Spleen (tissue), 11 donors: ENCODE measurements around the gene SCRN1. TPM values are rescaled to one million over a fixed set of nuclear protein-coding genes. Genes with fewer than 3 reads are reported as not detected.
"Not testable (repeated sequence)": the region's sequence is repeated elsewhere in the genome, so short reads cannot be mapped to it uniquely, and the experiment has no call there.

ENCODE experiments used
- DNase-seq: peaks from one replicate; pipeline ENCODE4 v3.0.0-alpha.2; 2020
- H3K27ac ChIP-seq, 8 donors: fragments of 200-600 bp; sonication (generic) in 7 of 8; 1 replicate in 4 of 8; 2 replicates in 4 of 8; pipeline versions ENCODE4 v1.5.0 to v1.8.0; 2016 to 2021; ENCODE audit warnings: inconsistent platforms in 4 of 8, mild to moderate bottlenecking in 4 of 8, moderate library complexity in 1 of 8
- H3K27me3 ChIP-seq, 7 donors: fragments of 200-600 bp; sonication (generic) in 6 of 7; replicated peaks in 1 of 7; 1 replicate in 4 of 7; 2 replicates in 3 of 7; pipeline versions ENCODE4 v1.5.0 to v1.8.0; 2016 to 2021; ENCODE audit warnings: inconsistent platforms in 3 of 7, mild to moderate bottlenecking in 1 of 7
- H3K36me3 ChIP-seq, 6 donors: fragments of 200-600 bp; sonication (generic) in 5 of 6; 1 replicate in 4 of 6; 2 replicates in 2 of 6; pipeline versions ENCODE4 v1.5.0 to v1.8.0; 2016 to 2021; ENCODE audit warnings: inconsistent platforms in 2 of 6
- H3K4me1 ChIP-seq, 6 donors: fragments of 200-600 bp; sonication (generic) in 5 of 6; 1 replicate in 3 of 6; 2 replicates in 3 of 6; pipeline versions ENCODE4 v1.5.0 to v1.8.0; 2016 to 2021; ENCODE audit warnings: inconsistent platforms in 3 of 6
- H3K4me3 ChIP-seq, 8 donors: fragments of 200-600 bp; sonication (generic) in 7 of 8; 1 replicate in 4 of 8; 2 replicates in 4 of 8; pipeline versions ENCODE4 v1.5.0 to v1.8.0; 2016 to 2021; ENCODE audit warnings: inconsistent platforms in 4 of 8, mild to moderate bottlenecking in 4 of 8, moderate library complexity in 2 of 8
- H3K9me3 ChIP-seq, 8 donors: fragments of 200-600 bp; sonication (generic) in 7 of 8; 1 replicate in 4 of 8; 2 replicates in 4 of 8; pipeline versions ENCODE4 v1.5.0 to v1.8.0; 2016 to 2021; ENCODE audit warnings: inconsistent platforms in 4 of 8
- POLR2A ChIP-seq, 3 donors: fragments of 450-650 bp; IDR thresholded peaks; one replicate each; pipeline ENCODE4 v1.5.1; 2017; ENCODE audit warnings: antibody characterized with exemption in 3 of 3, mild to moderate bottlenecking in 1 of 3
- POLR2AphosphoS5 ChIP-seq, 3 donors: sonication (generic); formaldehyde crosslinking; IDR thresholded peaks; one replicate each; pipeline ENCODE4 v1.5.1; 2017; ENCODE audit warnings: antibody characterized with exemption in 3 of 3
- WGBS, 5 donors: extraction: QIAGEN DNeasy Blood & Tissue Kit in 3 of 5; methylation state at CpG; one replicate each; pipeline versions ENCODE4 v1.1.5 to v1.1.7; 2013 to 2018; 5-methylcytosine and 5-hydroxymethylcytosine counted together
- intact Hi-C: fragments of 100-400 bp; cut with DNase I; formaldehyde crosslinking; loops from one replicate; pipeline ENCODE4 v1.15.0; 2023; ENCODE audit warnings: low total_unique reads
- polyA plus RNA-seq, 3 donors: library from polyadenylated mRNA; stranded (reverse); fragments of 200-250 nt; gene quantifications; one replicate each; pipeline ENCODE4 v1.2.1, GENCODE V29; 2013
- total RNA-seq, 7 donors: library from RNA; depleted of rRNA in 3 of 7; stranded (reverse); fragments of >200 nt in 3 of 7; fragmentation: NEBNext Ultra II Directional in 4 of 7; extraction: Animal tissue kit (Norgen Biotek cat#: 25700) in 4 of 7; gene quantifications; one replicate each; pipeline versions ENCODE4 v1.1.0 to v1.2.1, GENCODE V29; 2016 to 2021
- TF ChIP-seq, protein P1 (sequence below), 11 experiments: fragments of 200-600 bp in 7 of 11; fragments of 450-650 bp in 4 of 11; sonication (generic) in 4 of 11; IDR thresholded peaks in 8 of 11; conservative IDR thresholded peaks in 3 of 11; 1 replicate in 7 of 11; 2 replicates in 4 of 11; pipeline versions ENCODE4 v1.4.0 to v1.8.0; 2016 to 2021; ENCODE audit warnings: antibody characterized with exemption in 11 of 11, inconsistent platforms in 4 of 11, mild to moderate bottlenecking in 1 of 11
- donor health status: healthy with polysubstance abuse.
- donor health status: DM: no; HTN: no; CAD: no; lungs with moderate emphysema.
- donor health status: DM: no; HTN: no; CAD: no.
- donor health status: Bipolar disorder and iron deficiency.
- donor health status: healthy.
- donor health status: DM: no; HTN: no; CAD: no.
- donor health status: DM: yes; HTN: yes; CAD: no.

Gene SCRN1
- total and polyA plus RNA-seq, 10 donors, result 5.4 to 27.8 (median 16.4) TPM

DNA sequence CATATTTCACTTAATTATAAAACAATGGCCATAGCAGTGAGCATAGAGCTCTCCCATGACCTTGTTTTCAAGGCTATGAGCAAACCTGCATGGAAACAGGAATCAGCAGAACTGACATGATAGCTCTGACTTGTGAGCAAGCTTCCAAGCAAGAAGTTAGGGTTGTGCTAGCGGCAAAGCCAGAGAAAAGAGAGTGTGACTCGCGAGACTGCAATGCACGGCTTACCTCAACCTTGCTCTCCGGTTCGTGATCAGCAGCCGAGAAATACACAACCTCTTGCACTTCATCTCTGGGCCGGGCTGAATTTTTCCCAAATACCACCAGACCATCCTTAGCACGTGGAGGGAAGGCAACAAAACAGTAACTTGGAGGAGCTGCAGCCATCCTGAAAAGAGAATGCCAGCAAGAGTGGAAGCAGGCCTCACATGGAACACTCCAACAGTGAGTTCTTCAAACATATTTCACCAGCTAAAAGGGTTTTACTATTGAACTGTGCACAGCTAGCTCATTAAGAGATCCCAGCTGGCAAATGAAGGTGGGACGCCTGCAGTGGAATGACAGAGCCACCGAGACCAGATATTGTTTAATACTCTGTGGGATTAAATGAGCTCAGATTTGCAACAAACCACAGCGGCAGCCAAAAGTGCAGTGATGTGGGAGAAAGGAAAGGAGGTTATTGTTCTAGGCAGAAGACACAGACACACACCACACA, 20.8 kb downstream of the SCRN1 start:
- peaks cover 0 to 5% (median 0%) of the 10 kb centered on the region in 6 donors for H3K4me1 ChIP-seq
- DNase-seq, result no peak
- H3K27me3 ChIP-seq, result no peaks in the 10 kb centered on the region
- H3K36me3 ChIP-seq, result peaks cover 0 to 6% (median 0%) of the 10 kb centered on the region in 6 donors
- no peak overlapping the region for H3K4me3 ChIP-seq
- intact Hi-C loops, result no loop called here
- no peaks in the 10 kb centered on the region for H3K9me3 ChIP-seq
- H3K27ac ChIP-seq, result no peak overlapping the region
- TF ChIP-seq, protein P1, sequence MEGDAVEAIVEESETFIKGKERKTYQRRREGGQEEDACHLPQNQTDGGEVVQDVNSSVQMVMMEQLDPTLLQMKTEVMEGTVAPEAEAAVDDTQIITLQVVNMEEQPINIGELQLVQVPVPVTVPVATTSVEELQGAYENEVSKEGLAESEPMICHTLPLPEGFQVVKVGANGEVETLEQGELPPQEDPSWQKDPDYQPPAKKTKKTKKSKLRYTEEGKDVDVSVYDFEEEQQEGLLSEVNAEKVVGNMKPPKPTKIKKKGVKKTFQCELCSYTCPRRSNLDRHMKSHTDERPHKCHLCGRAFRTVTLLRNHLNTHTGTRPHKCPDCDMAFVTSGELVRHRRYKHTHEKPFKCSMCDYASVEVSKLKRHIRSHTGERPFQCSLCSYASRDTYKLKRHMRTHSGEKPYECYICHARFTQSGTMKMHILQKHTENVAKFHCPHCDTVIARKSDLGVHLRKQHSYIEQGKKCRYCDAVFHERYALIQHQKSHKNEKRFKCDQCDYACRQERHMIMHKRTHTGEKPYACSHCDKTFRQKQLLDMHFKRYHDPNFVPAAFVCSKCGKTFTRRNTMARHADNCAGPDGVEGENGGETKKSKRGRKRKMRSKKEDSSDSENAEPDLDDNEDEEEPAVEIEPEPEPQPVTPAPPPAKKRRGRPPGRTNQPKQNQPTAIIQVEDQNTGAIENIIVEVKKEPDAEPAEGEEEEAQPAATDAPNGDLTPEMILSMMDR (IDR thresholded peaks at IDR 0.05 in 8 of 11, conservative IDR thresholded peaks at IDR 0.05 in 3 of 11), result no peak
- no peak for TF ChIP-seq POLR2A (IDR thresholded peaks at IDR 0.05)
- no peak for TF ChIP-seq POLR2AphosphoS5 (IDR thresholded peaks at IDR 0.05)
- 71 to 81% (median 78%) methylated on average over 12 of the region's 12 CpGs for WGBS, 5 donors

DNA sequence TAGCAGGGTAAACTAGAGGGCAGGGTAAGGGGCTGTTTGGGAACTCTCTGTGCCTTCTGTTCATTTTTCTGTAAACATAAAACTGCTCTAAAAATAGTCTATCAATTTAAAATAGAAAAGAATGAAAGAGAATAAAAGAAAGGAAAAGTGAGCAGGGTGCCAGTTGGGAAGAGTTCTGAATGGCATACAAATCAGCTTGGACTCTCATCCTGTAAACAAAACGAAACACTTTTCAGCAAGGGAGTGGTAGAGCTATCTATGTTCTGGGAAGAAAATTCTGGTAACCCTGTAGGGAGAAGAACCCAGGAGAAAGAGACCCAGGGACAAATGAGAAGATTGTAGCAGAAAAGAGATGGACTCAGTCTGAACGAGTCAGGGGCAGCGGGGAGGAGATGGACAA, 24.6 kb downstream of the SCRN1 start:
- Histone ChIP-seq H3K4me1 (peaks cover 0 to 5% (median 0%) of the 10 kb centered on the region in 6 donors), H3K9me3 (no peaks in the 10 kb centered on the region), H3K36me3 (peaks cover 0 to 6% (median 0%) of the 10 kb centered on the region in 6 donors), H3K4me3 (no peak overlapping the region), H3K27ac (no peak overlapping the region), H3K27me3 (no peaks in the 10 kb centered on the region)
- intact Hi-C loops, result no loop called here
- no peak for TF ChIP-seq POLR2A (IDR thresholded peaks at IDR 0.05)
- TF ChIP-seq, protein P1 (IDR thresholded peaks at IDR 0.05 in 8 of 11, conservative IDR thresholded peaks at IDR 0.05 in 3 of 11), result no peak
- no peak for TF ChIP-seq POLR2AphosphoS5 (IDR thresholded peaks at IDR 0.05)
- 87 to 96% (median 89%) methylated on average over 3 of the region's 3 CpGs for WGBS, 5 donors
- DNase-seq, result no peak

DNA sequence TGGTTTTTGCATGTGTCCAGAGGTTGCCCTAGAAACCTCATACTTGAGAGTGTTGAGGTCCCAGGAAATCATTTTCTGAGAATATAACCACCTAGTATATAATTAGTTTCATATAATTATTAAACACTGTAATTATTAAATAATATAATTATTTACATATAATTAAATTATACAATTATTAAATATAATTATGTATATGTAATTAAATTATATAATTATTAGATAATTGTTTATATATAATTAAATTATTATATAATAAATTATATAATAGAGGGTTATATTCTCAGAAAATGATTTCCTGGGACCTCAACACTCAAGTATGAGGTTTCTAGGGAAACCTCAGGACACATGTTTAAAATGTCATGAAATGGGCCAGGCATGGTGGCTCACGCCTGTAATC, 27.6 kb downstream of the SCRN1 start:
- H3K4me3 ChIP-seq, result no peak overlapping the region
- no peaks in the 10 kb centered on the region for H3K27me3 ChIP-seq
- DNase-seq, result no peak
- no peak overlapping the region for H3K27ac ChIP-seq
- intact Hi-C loops, result no loop called here
- no peaks in the 10 kb centered on the region for H3K9me3 ChIP-seq
- peaks cover 0 to 6% (median 0%) of the 10 kb centered on the region in 6 donors for H3K4me1 ChIP-seq
- peaks cover 0 to 4% (median 0%) of the 10 kb centered on the region in 6 donors for H3K36me3 ChIP-seq
- 91 to 100% (median 95%) methylated on average over 1 of the region's 1 CpG for WGBS, 5 donors
- TF ChIP-seq, protein P1 (IDR thresholded peaks at IDR 0.05 in 8 of 11, conservative IDR thresholded peaks at IDR 0.05 in 3 of 11), result no peak
- no peak for TF ChIP-seq POLR2A (IDR thresholded peaks at IDR 0.05)
- no peak for TF ChIP-seq POLR2AphosphoS5 (IDR thresholded peaks at IDR 0.05)

DNA sequence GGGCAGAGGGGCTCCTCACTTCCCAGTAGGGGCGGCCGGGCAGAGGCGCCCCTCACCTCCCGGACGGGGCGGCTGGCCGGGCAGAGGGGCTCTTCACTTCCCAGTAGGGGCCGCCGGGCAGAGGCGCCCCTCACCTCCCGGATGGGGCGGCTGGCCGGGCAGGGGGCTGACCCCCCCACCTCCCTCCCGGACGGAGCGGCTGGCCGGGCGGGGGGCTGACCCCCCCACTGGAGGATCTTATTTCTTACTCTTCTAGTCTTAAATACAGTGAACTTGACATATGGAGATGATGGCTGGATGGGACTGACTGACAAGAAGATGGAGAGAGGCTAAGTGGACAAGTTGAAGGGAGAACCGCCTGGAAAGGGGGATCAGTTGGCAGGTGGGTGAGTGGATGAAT, 28.0 kb downstream of the SCRN1 start:
- intact Hi-C loops, H3K4me3 ChIP-seq, H3K27me3 ChIP-seq, DNase-seq, H3K9me3 ChIP-seq, H3K27ac ChIP-seq, H3K36me3 ChIP-seq, H3K4me1 ChIP-seq: not testable (repeated sequence)
- 95 to 99% (median 96%) methylated on average over 6 to 19 of the region's 19 CpGs for WGBS, 5 donors
